Sigmoid colon (tissue), 7 donors: ENCODE data around the gene EME2. TPM values are rescaled to one million over a fixed set of nuclear protein-coding genes. Genes with fewer than 3 reads are reported as not detected.

Source experiments
- DNase-seq: peaks from one replicate; pipeline ENCODE4 v3.0.0-alpha.2; 2019
- H3K27ac ChIP-seq, 4 donors: fragments of 200-600 bp; sonication (generic); one replicate each; pipeline ENCODE4 v1.5.1; 2016 to 2019; ENCODE audit warnings: mild to moderate bottlenecking in 1 of 4
- H3K27me3 ChIP-seq, 3 donors: fragments of 200-600 bp; sonication (generic); one replicate each; pipeline ENCODE4 v1.5.1; 2019; ENCODE audit warnings: mild to moderate bottlenecking in 1 of 3
- H3K36me3 ChIP-seq, 4 donors: fragments of 200-600 bp; sonication (generic); one replicate each; pipeline ENCODE4 v1.5.1; 2016 to 2019
- H3K4me1 ChIP-seq, 4 donors: fragments of 200-600 bp; sonication (generic); one replicate each; pipeline ENCODE4 v1.5.1; 2017 to 2019
- H3K4me3 ChIP-seq, 4 donors: fragments of 200-600 bp; sonication (generic); one replicate each; pipeline ENCODE4 v1.5.1; 2017 to 2019; ENCODE audit warnings: mild to moderate bottlenecking in 2 of 4, moderate library complexity in 1 of 4
- H3K9me3 ChIP-seq, 4 donors: fragments of 200-600 bp in 3 of 4; sonication (generic) in 3 of 4; one replicate each; pipeline versions ENCODE4 v1.5.1 to v1.6.1; 2013 to 2019
- CTCF ChIP-seq, 4 experiments: fragments of 450-650 bp in 3 of 4; fragments of 200-600 bp in 1 of 4; IDR thresholded peaks; one replicate each; pipeline ENCODE4 v1.5.1; 2016 to 2019; ENCODE audit warnings: antibody characterized with exemption in 4 of 4, mild to moderate bottlenecking in 3 of 4, moderate library complexity in 2 of 4
- EP300 ChIP-seq, 4 donors: sonication (generic); formaldehyde crosslinking; IDR thresholded peaks; one replicate each; pipeline ENCODE4 v1.6.1; 2017; ENCODE audit warnings: antibody characterized with exemption in 4 of 4
- POLR2A ChIP-seq, 2 donors: fragments of 450-650 bp; IDR thresholded peaks; one replicate each; pipeline ENCODE4 v1.6.1; 2016; ENCODE audit warnings: antibody characterized with exemption in 2 of 2, mild to moderate bottlenecking in 2 of 2, moderate library complexity in 2 of 2
- POLR2AphosphoS5 ChIP-seq, 4 donors: sonication (generic); formaldehyde crosslinking; IDR thresholded peaks; one replicate each; pipeline ENCODE4 v1.6.1; 2017; ENCODE audit warnings: antibody characterized with exemption in 4 of 4
- WGBS, 2 donors: extraction: QIAGEN DNeasy Blood & Tissue Kit; methylation state at CpG; one replicate each; pipeline ENCODE4 v1.1.7; 2013; 5-methylcytosine and 5-hydroxymethylcytosine counted together
- intact Hi-C: fragments of 100-400 bp; cut with DNase I; formaldehyde crosslinking; loops from one replicate; pipeline ENCODE4 v1.15.1; 2023
- polyA plus RNA-seq, 3 donors: library from polyadenylated mRNA; stranded (reverse); fragments of 200-250 nt; gene quantifications; one replicate each; pipeline ENCODE4 v1.2.3, GENCODE V29; 2013
- total RNA-seq, 4 donors: library from RNA; depleted of rRNA; stranded (reverse); fragments of >200 nt; gene quantifications; one replicate each; pipeline ENCODE4 v1.1.0, GENCODE V29; 2016
- donor health status: healthy with polysubstance abuse.
- donor health status: Bipolar disorder and iron deficiency.
- donor health status: healthy.

The EME2 gene
- total and polyA plus RNA-seq, 7 donors = 1.8 to 17.1 (median 5.2) TPM

GRCh38 chr16:1775846-1776671, 3.4 kb downstream of the EME2 start:
- H3K36me3 ChIP-seq = peaks cover 0 to 63% (median 42%) of the 10 kb centered on the region in 4 donors
- H3K9me3 ChIP-seq = no peaks in the 10 kb centered on the region
- H3K27me3 ChIP-seq = no peaks in the 10 kb centered on the region
- peaks cover 0 to 46% (median 37%) of the 10 kb centered on the region in 4 donors for H3K4me1 ChIP-seq
- no peak for DNase-seq
- TF ChIP-seq CTCF (IDR thresholded peaks at IDR 0.05) = no peak
- no peak for TF ChIP-seq POLR2A (IDR thresholded peaks at IDR 0.05)
- no peak for TF ChIP-seq EP300 (IDR thresholded peaks at IDR 0.05)
- no peak for TF ChIP-seq POLR2AphosphoS5 (IDR thresholded peaks at IDR 0.05)
- no peak overlapping the region for H3K4me3 ChIP-seq
- intact Hi-C loops = loop anchor here (10.0 kb wide), 1 partner anchor 1091 kb away; the partner anchor contains the start of genes JMJD8 and STUB1
- WGBS, 2 donors = 83 to 87% methylated on average over 28 of the region's 28 CpGs
- H3K27ac ChIP-seq = no peak overlapping the region

- H3K36me3 ChIP-seq = peaks cover 0 to 64% (median 42%) of the 10 kb centered on the region in 4 donors
Observed at GRCh38 chr16:1776672-1776955, 4.0 kb downstream of the EME2 start.

GRCh38 chr16:1776991-1777374, 4.4 kb downstream of the EME2 start:
- no peaks in the 10 kb centered on the region for H3K27me3 ChIP-seq
- no peak for TF ChIP-seq CTCF (IDR thresholded peaks at IDR 0.05)
- TF ChIP-seq POLR2AphosphoS5 (IDR thresholded peaks at IDR 0.05) = no peak
- no peak for TF ChIP-seq EP300 (IDR thresholded peaks at IDR 0.05)
- WGBS, 2 donors = 93% methylated on average over 22 of the region's 22 CpGs
- H3K36me3 ChIP-seq = peaks cover 0 to 64% (median 42%) of the 10 kb centered on the region in 4 donors
- intact Hi-C loops = loop anchor here (10.0 kb wide), 1 partner anchor 1092 kb away; the partner anchor contains the start of genes JMJD8 and STUB1
- no peak for DNase-seq
- H3K27ac ChIP-seq = no peak overlapping the region
- no peak overlapping the region for H3K4me3 ChIP-seq
- H3K9me3 ChIP-seq = no peaks in the 10 kb centered on the region
- peaks cover 0 to 51% (median 40%) of the 10 kb centered on the region in 4 donors for H3K4me1 ChIP-seq

More at GRCh38 chr16:1776672-1776955, 4.0 kb downstream of the EME2 start:
- Histone ChIP-seq H3K27ac (no peak overlapping the region), H3K27me3 (no peaks in the 10 kb centered on the region), H3K9me3 (no peaks in the 10 kb centered on the region), H3K4me1 (peaks cover 0 to 52% (median 41%) of the 10 kb centered on the region in 4 donors), H3K4me3 (no peak overlapping the region)
- TF ChIP-seq POLR2AphosphoS5 (IDR thresholded peaks at IDR 0.05) (no peak), CTCF (IDR thresholded peaks at IDR 0.05) (no peak), POLR2A (IDR thresholded peaks at IDR 0.05) (no peak), EP300 (IDR thresholded peaks at IDR 0.05) (no peak)
- intact Hi-C loops = loop anchor here (10.0 kb wide), 1 partner anchor 1092 kb away; the partner anchor contains the start of genes JMJD8 and STUB1
- WGBS, 2 donors = 82 to 87% methylated on average over 13 of the region's 13 CpGs
- DNase-seq = no peak

- intact Hi-C loops = loop anchor here (10.0 kb wide), 1 partner anchor 1093 kb away; the partner anchor contains the start of genes JMJD8 and STUB1
- peaks cover 0 to 45% (median 35%) of the 10 kb centered on the region in 4 donors for H3K4me1 ChIP-seq
- no peak for DNase-seq
- no peak overlapping the region for H3K27ac ChIP-seq
- TF ChIP-seq POLR2AphosphoS5 (IDR thresholded peaks at IDR 0.05) (no peak), POLR2A (IDR thresholded peaks at IDR 0.05) (no peak), EP300 (IDR thresholded peaks at IDR 0.05) (no peak), CTCF (IDR thresholded peaks at IDR 0.05) (no peak)
- H3K27me3 ChIP-seq = no peaks in the 10 kb centered on the region
- peaks cover 0 to 64% (median 42%) of the 10 kb centered on the region in 4 donors for H3K36me3 ChIP-seq
- 76 to 87% methylated on average over 36 of the region's 36 CpGs for WGBS, 2 donors
- no peak overlapping the region for H3K4me3 ChIP-seq
- no peaks in the 10 kb centered on the region for H3K9me3 ChIP-seq
Observed at GRCh38 chr16:1777375-1778199, 5.0 kb downstream of the EME2 start.
